Esophagus squamous epithelium (tissue), 5 donors: ENCODE results near the gene AGBL1. TPM values are rescaled to one million over a fixed set of nuclear protein-coding genes. Genes with fewer than 3 reads are reported as not detected.

Experiments
- DNase-seq: peaks from one replicate; lab custom pipeline; 2025; lab: John Stamatoyannopoulos, UW
- H3K27ac ChIP-seq, 4 donors: fragments of 200-600 bp; sonication (generic); one replicate each; pipeline ENCODE4 v1.5.1; 2016 to 2019; ENCODE audit warnings: mild to moderate bottlenecking in 1 of 4
- H3K27me3 ChIP-seq, 4 donors: fragments of 200-600 bp; sonication (generic); 1 replicate in 3 of 4; 2 replicates in 1 of 4; pipeline versions ENCODE4 v1.5.1 to v1.6.0; 2017 to 2021; ENCODE audit warnings: antibody characterized with exemption in 1 of 4
- H3K36me3 ChIP-seq, 3 donors: fragments of 200-600 bp; sonication (generic); one replicate each; pipeline ENCODE4 v1.5.1; 2016 to 2019
- H3K4me1 ChIP-seq, 3 donors: fragments of 200-600 bp; sonication (generic); one replicate each; pipeline ENCODE4 v1.5.1; 2017 to 2019
- H3K4me3 ChIP-seq, 4 donors: fragments of 200-600 bp; sonication (generic); 1 replicate in 3 of 4; 2 replicates in 1 of 4; pipeline ENCODE4 v1.5.1; 2016 to 2019; ENCODE audit warnings: mild to moderate bottlenecking in 2 of 4, moderate library complexity in 1 of 4
- H3K9me3 ChIP-seq, 3 donors: fragments of 200-600 bp; sonication (generic); one replicate each; pipeline ENCODE4 v1.5.1; 2016 to 2019
- CTCF ChIP-seq, 6 experiments: fragments of 450-650 bp in 4 of 6; fragments of 200-600 bp in 2 of 6; sonication (generic) in 2 of 6; IDR thresholded peaks; one replicate each; pipeline ENCODE4 v1.5.1; 2016 to 2019; ENCODE audit warnings: antibody characterized with exemption in 6 of 6, mild to moderate bottlenecking in 4 of 6, moderate library complexity in 4 of 6
- POLR2A ChIP-seq, 4 donors: fragments of 450-650 bp; IDR thresholded peaks; one replicate each; pipeline ENCODE4 v1.6.1; 2017; ENCODE audit warnings: antibody characterized with exemption in 4 of 4, mild to moderate bottlenecking in 4 of 4, moderate library complexity in 3 of 4
- WGBS, 2 donors: methylation state at CpG; one replicate each; pipeline ENCODE4 v1.1.5; 2018; 5-methylcytosine and 5-hydroxymethylcytosine counted together
- intact Hi-C: fragments of 100-400 bp; cut with DNase I; formaldehyde crosslinking; loops from one replicate; pipeline ENCODE4 v1.15.0; 2022
- total RNA-seq, 4 donors: library from RNA; depleted of rRNA; stranded (reverse); fragments of >200 nt; gene quantifications; one replicate each; pipeline ENCODE4 v1.1.0, GENCODE V29; 2016
- donor health status: DM: yes; HTN: yes; CAD: no.

Gene AGBL1
- total RNA-seq, 4 donors from 2014 or later, result 0.11 to 0.21 (median 0.19) TPM; not detected in 1

- Histone ChIP-seq H3K4me1 (peaks cover 0 to 10% (median 0%) of the 10 kb centered on the region in 3 donors), H3K36me3 (no peaks in the 10 kb centered on the region), H3K4me3 (no peak overlapping the region), H3K27me3 (no peaks in the 10 kb centered on the region), H3K9me3 (no peaks in the 10 kb centered on the region), H3K27ac (peak overlapping the region in 2 of 4 donors; percentile 28 to 45)
- TF ChIP-seq POLR2A (IDR thresholded peaks at IDR 0.05), result no peak
- no peak for TF ChIP-seq CTCF (IDR thresholded peaks at IDR 0.05)
- DNase-seq, result no peak
- WGBS, 2 donors, result 30 to 33% methylated on average over 4 of the region's 4 CpGs
- intact Hi-C loops, result no loop called here
These were observed 220.9 kb downstream of the AGBL1 start for GRCh38 chr15:86300390-86301125.

DNA sequence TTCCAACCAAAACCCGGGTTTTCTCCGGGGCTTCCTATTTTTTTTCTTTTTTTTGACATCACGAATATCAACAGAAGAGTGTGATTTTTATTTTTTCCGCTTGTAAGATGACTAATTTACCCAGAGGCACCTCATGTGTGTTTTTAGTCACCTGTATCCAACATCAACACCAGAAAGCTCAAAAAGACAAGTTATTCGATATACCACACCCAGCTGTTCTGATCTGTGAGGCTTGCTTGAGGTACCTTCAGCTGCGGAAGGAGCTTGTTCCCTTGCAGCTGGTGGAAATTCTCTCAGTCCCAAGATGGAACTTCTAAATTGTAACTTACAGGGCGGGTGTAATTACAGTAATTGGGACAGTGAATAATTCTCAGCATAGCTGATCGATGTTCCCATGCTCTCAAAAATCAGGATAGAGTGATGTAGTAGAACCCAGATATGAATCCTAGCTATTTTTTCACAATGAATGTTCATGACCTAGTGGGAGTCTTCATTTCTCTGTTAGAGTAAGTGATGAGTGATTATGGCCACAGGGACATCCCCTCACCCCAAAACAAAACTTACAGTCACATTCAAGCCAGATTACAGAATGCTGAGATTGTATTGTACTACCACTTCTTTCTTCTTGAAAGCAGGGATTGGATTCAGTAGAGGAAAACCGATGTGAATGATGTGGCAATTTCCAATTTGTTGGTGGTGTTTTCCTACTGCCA lies 232.1 kb downstream of the AGBL1 start:
- Histone ChIP-seq H3K9me3 (no peaks in the 10 kb centered on the region), H3K27ac (no peak overlapping the region), H3K27me3 (no peaks in the 10 kb centered on the region), H3K4me1 (peaks cover 0 to 15% (median 2%) of the 10 kb centered on the region in 3 donors), H3K36me3 (no peaks in the 10 kb centered on the region), H3K4me3 (no peak overlapping the region)
- TF ChIP-seq CTCF (IDR thresholded peaks at IDR 0.05) (no peak), POLR2A (IDR thresholded peaks at IDR 0.05) (no peak)
- WGBS, 2 donors, result 56 to 69% methylated on average over 9 of the region's 9 CpGs
- no peak for DNase-seq
- intact Hi-C loops, result no loop called here

DNA sequence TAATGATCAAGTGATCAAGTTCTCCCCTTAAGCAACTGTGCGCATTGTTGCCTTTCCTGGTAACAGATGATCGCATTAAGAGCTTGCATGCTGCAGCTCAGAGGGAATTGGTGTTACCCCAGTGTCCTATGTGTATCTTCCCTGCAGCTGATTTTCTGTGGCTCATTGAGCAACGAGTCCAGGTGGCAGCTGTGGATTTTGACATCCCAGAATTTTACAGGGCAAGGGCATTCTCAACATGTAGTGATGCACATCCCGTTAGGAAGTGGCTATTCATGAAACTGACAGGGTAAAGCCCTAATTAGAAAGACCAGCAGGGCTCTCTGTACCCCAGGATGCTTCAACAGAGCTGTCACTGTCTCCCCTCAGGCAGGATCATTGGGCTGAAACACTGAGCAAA lies 232.8 kb downstream of the AGBL1 start:
- Histone ChIP-seq H3K36me3 (no peaks in the 10 kb centered on the region), H3K4me1 (peaks cover 0 to 23% (median 2%) of the 10 kb centered on the region in 3 donors), H3K9me3 (no peaks in the 10 kb centered on the region), H3K27me3 (no peaks in the 10 kb centered on the region), H3K4me3 (no peak overlapping the region), H3K27ac (no peak overlapping the region)
- no peak for DNase-seq
- no peak for TF ChIP-seq POLR2A (IDR thresholded peaks at IDR 0.05)
- no peak for TF ChIP-seq CTCF (IDR thresholded peaks at IDR 0.05)
- WGBS, 2 donors, result 61 to 64% methylated on average over 4 of the region's 4 CpGs
- intact Hi-C loops, result no loop called here

DNA sequence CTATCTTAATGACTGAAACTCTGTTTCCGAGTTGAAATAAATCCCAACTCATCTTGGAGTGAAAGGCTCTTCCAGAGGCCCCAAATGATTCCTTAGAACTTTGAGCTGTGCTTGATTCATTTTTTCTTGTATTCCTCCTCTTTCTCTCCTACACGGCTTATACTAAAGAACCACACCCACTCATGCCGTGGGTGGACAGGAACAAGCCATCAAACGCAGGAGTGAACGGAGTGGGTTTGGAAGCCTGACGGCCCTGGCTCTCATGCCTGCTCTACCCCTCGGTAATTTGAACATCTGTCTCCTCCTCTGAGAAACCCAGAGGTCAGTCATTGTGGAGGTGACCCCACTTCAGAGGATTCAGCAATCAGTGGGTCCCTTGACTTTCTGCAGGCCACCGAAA lies 236.5 kb downstream of the AGBL1 start:
- Histone ChIP-seq H3K36me3 (no peaks in the 10 kb centered on the region), H3K4me3 (no peak overlapping the region), H3K27ac (peak overlapping the region; percentile 31 to 79 (median 60)), H3K9me3 (no peaks in the 10 kb centered on the region), H3K27me3 (no peaks in the 10 kb centered on the region), H3K4me1 (peaks cover 0 to 28% (median 2%) of the 10 kb centered on the region in 3 donors)
- intact Hi-C loops, result no loop called here
- no peak for TF ChIP-seq CTCF (IDR thresholded peaks at IDR 0.05)
- no peak for TF ChIP-seq POLR2A (IDR thresholded peaks at IDR 0.05)
- WGBS, 2 donors, result 35 to 71% methylated on average over 7 to 8 of the region's 8 CpGs
- no peak for DNase-seq
